DOHH2 (cell line): ENCODE data around the gene DPCD.

Experiments
- H3F3A ChIP-seq: fragments of 200-600 bp; sonication (generic), shearing (Covaris generic); 2 replicates; pipeline ENCODE4 v1.6.0; 2016; ENCODE audit warnings: antibody characterized with exemption, mild to moderate bottlenecking; ENCODE audit not compliant: control insufficient read depth, insufficient read depth
- H3K27ac ChIP-seq: fragments of 200-600 bp; sonication (generic); 2 replicates; pipeline ENCODE4 v1.5.1; 2014; ENCODE audit warnings: low read depth, mild to moderate bottlenecking, low read length, moderate library complexity
- H3K27me3 ChIP-seq: fragments of 200-600 bp; sonication (generic); 2 replicates; pipeline ENCODE4 v1.6.1; 2014; ENCODE audit warnings: mild to moderate bottlenecking, low read length, mixed read lengths; ENCODE audit not compliant: control insufficient read depth
- H3K36me3 ChIP-seq: fragments of 200-600 bp; sonication (generic); 2 replicates; pipeline ENCODE4 v1.6.1; 2014; ENCODE audit warnings: mild to moderate bottlenecking, low read length, moderate library complexity, mixed read lengths; ENCODE audit not compliant: control insufficient read depth
- H3K4me1 ChIP-seq: fragments of 200-600 bp; sonication (generic); 2 replicates; pipeline ENCODE4 v1.6.1; 2014; ENCODE audit warnings: mild to moderate bottlenecking, low read length, mixed read lengths; ENCODE audit not compliant: control insufficient read depth
- H3K4me2 ChIP-seq: fragments of 200-600 bp; sonication (generic); 2 replicates; pipeline ENCODE4 v1.6.0; 2014; ENCODE audit warnings: mild to moderate bottlenecking, low read length, moderate library complexity
- H3K4me3 ChIP-seq: fragments of 200-600 bp; sonication (generic); 2 replicates; pipeline ENCODE4 v1.5.1; 2014; ENCODE audit warnings: mild to moderate bottlenecking, low read length, mixed read lengths
- H3K79me2 ChIP-seq: fragments of 200-600 bp; sonication (generic); 2 replicates; pipeline ENCODE4 v1.6.1; 2014; ENCODE audit warnings: mild to moderate bottlenecking, low read length, mixed read lengths; ENCODE audit not compliant: control insufficient read depth
- H3K9me2 ChIP-seq: fragments of 200-600 bp; sonication (generic); replicated peaks from 2 replicates; pipeline ENCODE4 v1.6.1; 2014; ENCODE audit warnings: mild to moderate bottlenecking, low read length, mixed read lengths; ENCODE audit not compliant: control insufficient read depth
- H3K9me3 ChIP-seq: fragments of 200-600 bp; sonication (generic); 2 replicates; pipeline ENCODE4 v1.6.1; 2014; ENCODE audit warnings: antibody characterized with exemption, low read length, mixed read lengths; ENCODE audit not compliant: control insufficient read depth, insufficient read depth
- H4K20me1 ChIP-seq: fragments of 200-600 bp; sonication (generic); 2 replicates; pipeline ENCODE4 v1.6.0; 2014; ENCODE audit warnings: low read depth, mild to moderate bottlenecking, antibody characterized with exemption, low read length, moderate library complexity; ENCODE audit not compliant: control insufficient read depth, insufficient read depth
- EZH2phosphoT487 ChIP-seq: fragments of 200-600 bp; sonication (generic); IDR thresholded peaks from 2 replicates; pipeline ENCODE4 v1.6.1; 2017; ENCODE audit warnings: borderline replicate concordance, mild to moderate bottlenecking, antibody characterized with exemption, low read length, moderate library complexity, mixed read lengths
- TF ChIP-seq, protein P1 (sequence below): fragments of 200-600 bp; sonication (generic); IDR thresholded peaks from one replicate; pipeline ENCODE4 v1.5.1; 2014; ENCODE audit warnings: antibody characterized with exemption, mild to moderate bottlenecking, low read depth, low read length; ENCODE audit not compliant: poor library complexity, severe bottlenecking

Gene DPCD

DNA sequence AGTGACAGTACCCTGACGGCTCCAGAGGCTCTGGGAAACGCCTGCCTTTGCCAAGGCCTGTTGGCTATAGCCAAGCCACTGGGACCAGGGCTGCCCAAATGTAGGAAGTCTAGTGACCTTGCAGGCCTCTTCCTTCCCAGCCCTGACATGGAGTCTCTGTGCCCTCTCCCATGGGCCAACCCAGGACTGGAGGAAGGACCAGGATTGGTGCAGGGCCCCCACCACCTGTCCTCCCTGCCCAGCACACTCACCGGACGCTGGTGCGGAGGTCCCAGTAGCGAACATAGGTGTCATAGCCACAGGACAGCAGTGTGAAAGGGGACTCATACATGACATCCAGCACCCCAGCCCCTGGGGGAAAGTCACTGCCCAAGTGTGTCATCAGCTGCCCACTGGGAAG lies 24.0 kb downstream of the DPCD start:
- TF ChIP-seq, protein P1, sequence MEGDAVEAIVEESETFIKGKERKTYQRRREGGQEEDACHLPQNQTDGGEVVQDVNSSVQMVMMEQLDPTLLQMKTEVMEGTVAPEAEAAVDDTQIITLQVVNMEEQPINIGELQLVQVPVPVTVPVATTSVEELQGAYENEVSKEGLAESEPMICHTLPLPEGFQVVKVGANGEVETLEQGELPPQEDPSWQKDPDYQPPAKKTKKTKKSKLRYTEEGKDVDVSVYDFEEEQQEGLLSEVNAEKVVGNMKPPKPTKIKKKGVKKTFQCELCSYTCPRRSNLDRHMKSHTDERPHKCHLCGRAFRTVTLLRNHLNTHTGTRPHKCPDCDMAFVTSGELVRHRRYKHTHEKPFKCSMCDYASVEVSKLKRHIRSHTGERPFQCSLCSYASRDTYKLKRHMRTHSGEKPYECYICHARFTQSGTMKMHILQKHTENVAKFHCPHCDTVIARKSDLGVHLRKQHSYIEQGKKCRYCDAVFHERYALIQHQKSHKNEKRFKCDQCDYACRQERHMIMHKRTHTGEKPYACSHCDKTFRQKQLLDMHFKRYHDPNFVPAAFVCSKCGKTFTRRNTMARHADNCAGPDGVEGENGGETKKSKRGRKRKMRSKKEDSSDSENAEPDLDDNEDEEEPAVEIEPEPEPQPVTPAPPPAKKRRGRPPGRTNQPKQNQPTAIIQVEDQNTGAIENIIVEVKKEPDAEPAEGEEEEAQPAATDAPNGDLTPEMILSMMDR, result no peak
- no peak for TF ChIP-seq EZH2phosphoT487
- H3K4me2 ChIP-seq, result no peak overlapping the region

DNA sequence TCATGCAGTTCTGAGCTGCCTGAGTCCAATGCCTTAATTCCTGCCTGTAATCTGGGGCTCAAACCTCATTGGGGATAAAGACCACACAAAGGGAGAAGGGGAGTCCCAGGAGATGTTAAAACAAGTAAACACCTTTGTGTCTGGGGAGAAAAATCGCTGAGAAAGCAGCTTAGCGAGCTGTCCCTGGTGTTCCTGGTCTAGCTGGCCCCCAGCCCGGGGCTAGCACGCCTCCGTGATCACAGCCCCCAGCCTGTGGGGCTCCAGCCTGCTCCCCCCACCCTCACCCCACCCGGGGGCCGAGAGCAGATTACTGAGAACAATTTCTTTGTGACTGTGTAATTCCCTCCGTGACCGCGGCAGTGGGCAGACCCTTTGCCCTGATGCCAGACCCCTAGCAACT lies 24.8 kb downstream of the DPCD start:
- H3K4me3 ChIP-seq, result no peak overlapping the region
- H4K20me1 ChIP-seq, result peaks cover 2% of the 10 kb centered on the region; the same call in 1 of the 2 replicates
- no peak overlapping the region for H3K4me2 ChIP-seq
- H3K79me2 ChIP-seq, result no peaks in the 10 kb centered on the region
- H3F3A ChIP-seq, result peaks cover 8% of the 10 kb centered on the region
- H3K9me2 ChIP-seq, result no peaks in the 10 kb centered on the region
- no peak overlapping the region for H3K27ac ChIP-seq
- TF ChIP-seq, protein P1, result no peak
- no peak for TF ChIP-seq EZH2phosphoT487
- H3K36me3 ChIP-seq, result peaks cover 58% of the 10 kb centered on the region
- H3K9me3 ChIP-seq, result no peaks in the 10 kb centered on the region
- no peaks in the 10 kb centered on the region for H3K27me3 ChIP-seq
- peaks cover 15% of the 10 kb centered on the region for H3K4me1 ChIP-seq

More for the DNA sequence above, 24.0 kb downstream of the DPCD start:
- peaks cover 7% of the 10 kb centered on the region for H3K4me1 ChIP-seq
- no peaks in the 10 kb centered on the region for H3K79me2 ChIP-seq
- H3K27ac ChIP-seq, result no peak overlapping the region
- H3K4me3 ChIP-seq, result no peak overlapping the region
- H3K9me3 ChIP-seq, result no peaks in the 10 kb centered on the region
- H4K20me1 ChIP-seq, result no peaks in the 10 kb centered on the region
- no peaks in the 10 kb centered on the region for H3K27me3 ChIP-seq
- H3K36me3 ChIP-seq, result peaks cover 52% of the 10 kb centered on the region
- H3F3A ChIP-seq, result peaks cover 1% of the 10 kb centered on the region; the same call in 1 of the 2 replicates
- H3K9me2 ChIP-seq, result no peaks in the 10 kb centered on the region

DNA sequence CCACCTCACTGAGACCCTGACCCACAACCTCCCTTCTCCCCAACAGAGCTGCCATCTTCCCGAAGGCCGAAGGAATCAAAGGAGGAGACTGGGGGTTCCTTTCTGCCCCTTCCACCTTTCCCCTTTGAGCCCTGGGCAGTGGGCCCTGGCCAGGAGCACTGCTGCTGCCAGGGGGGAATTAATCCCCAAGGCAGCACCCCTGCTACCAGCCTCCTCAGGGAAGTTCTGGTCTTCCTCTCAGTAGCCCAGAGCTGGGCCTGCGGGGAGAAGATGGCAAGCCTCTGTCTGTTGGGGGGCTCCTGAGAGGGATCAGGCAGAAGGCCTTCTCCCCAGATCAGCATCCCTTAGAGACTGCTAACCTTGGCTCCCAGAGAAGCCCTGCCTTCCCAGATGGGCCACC lies 25.5 kb downstream of the DPCD start:
- Histone ChIP-seq H3K4me3 (no peak overlapping the region), H3K27me3 (no peaks in the 10 kb centered on the region), H3K4me2 (no peak overlapping the region), H3K27ac (no peak overlapping the region), H3K36me3 (peaks cover 60% of the 10 kb centered on the region), H3K9me3 (no peaks in the 10 kb centered on the region), H3K79me2 (no peaks in the 10 kb centered on the region), H4K20me1 (peaks cover 5% of the 10 kb centered on the region), H3F3A (peaks cover 13% of the 10 kb centered on the region), H3K9me2 (no peaks in the 10 kb centered on the region), H3K4me1 (peaks cover 22% of the 10 kb centered on the region)
- TF ChIP-seq EZH2phosphoT487, result no peak
- TF ChIP-seq, protein P1, result no peak
